ENCODE measurements around the gene ANO7.
A peak's percentile ranks its signal among the peaks of the same experiment; 100 is the strongest.

ANO7 gene

DNA sequence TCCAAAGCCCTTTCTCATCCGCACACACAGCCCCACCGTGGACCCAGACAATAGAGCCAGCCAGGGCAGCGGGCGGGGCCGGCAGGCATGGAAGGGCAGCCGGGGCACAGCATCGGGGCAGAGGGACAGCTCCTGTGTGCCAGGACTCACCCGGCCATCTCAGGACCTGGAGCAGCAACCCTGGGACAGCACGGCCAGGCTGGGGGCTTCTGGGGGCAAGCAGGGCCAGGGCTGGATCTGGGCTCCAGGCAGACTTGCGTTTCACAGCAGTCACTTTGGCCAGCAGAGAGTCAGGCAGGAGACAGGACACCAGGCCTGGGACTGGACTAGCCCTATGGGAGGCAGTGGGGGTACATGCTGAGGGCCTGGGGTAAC is 15.5 kb downstream of the ANO7 start:
- Histone ChIP-seq H3K4me1 (ENCODE audit: insufficient read depth, low read length) (no peaks in the 10 kb centered on the region), H3K4me2 (ENCODE audit: insufficient read depth, low read length) (no peak overlapping the region), H3K36me3 (ENCODE audit: insufficient read depth, low read length) (no peaks in the 10 kb centered on the region), H4K20me1 (ENCODE audit: insufficient read depth, low read length) (peaks cover 4% of the 10 kb centered on the region), H3K79me2 (ENCODE audit: insufficient read depth, low read length) (no peaks in the 10 kb centered on the region), H2AFZ (ENCODE audit: low read depth, low read length) (no peak overlapping the region), H3K9ac (ENCODE audit: low read depth, low read length) (no peak overlapping the region), H3K27me3 (ENCODE audit: insufficient read depth, low read length, poor library complexity) (no peaks in the 10 kb centered on the region), H3K9me3 (ENCODE audit: insufficient read depth, low read length, severe bottlenecking) (no peaks in the 10 kb centered on the region), H3K4me3 (ENCODE audit: low read depth in 1 of 2, low read length in 2 of 2) (no peak overlapping the region), H3K27ac (ENCODE audit: low read length) (no peak overlapping the region)
- TF ChIP-seq, protein P1, sequence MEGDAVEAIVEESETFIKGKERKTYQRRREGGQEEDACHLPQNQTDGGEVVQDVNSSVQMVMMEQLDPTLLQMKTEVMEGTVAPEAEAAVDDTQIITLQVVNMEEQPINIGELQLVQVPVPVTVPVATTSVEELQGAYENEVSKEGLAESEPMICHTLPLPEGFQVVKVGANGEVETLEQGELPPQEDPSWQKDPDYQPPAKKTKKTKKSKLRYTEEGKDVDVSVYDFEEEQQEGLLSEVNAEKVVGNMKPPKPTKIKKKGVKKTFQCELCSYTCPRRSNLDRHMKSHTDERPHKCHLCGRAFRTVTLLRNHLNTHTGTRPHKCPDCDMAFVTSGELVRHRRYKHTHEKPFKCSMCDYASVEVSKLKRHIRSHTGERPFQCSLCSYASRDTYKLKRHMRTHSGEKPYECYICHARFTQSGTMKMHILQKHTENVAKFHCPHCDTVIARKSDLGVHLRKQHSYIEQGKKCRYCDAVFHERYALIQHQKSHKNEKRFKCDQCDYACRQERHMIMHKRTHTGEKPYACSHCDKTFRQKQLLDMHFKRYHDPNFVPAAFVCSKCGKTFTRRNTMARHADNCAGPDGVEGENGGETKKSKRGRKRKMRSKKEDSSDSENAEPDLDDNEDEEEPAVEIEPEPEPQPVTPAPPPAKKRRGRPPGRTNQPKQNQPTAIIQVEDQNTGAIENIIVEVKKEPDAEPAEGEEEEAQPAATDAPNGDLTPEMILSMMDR (IDR thresholded peaks at IDR 0.05; ENCODE audit: borderline replicate concordance, extremely low read depth, low read length, poor library complexity, severe bottlenecking): no peak
- no peak for TF ChIP-seq EZH2 (IDR thresholded peaks at IDR 0.05; ENCODE audit: borderline replicate concordance, low read depth, low read length, severe bottlenecking)
- ATAC-seq (ENCODE audit: insufficient read depth, low read depth) (0 out of 3 replicates have a peak, but pooled peaks have one; percentile 19), DNase-seq (no peak)

GRCh38 chr2:241204490-241204889 is 16.0 kb downstream of the ANO7 start:
- DNase-seq (no peak), ATAC-seq (ENCODE audit: insufficient read depth, low read depth) (peak; percentile 24; the same call in 1 of the 3 replicates)
- Histone ChIP-seq H2AFZ (ENCODE audit: low read depth, low read length) (no peak overlapping the region), H3K36me3 (ENCODE audit: insufficient read depth, low read length) (no peaks in the 10 kb centered on the region), H3K27ac (ENCODE audit: low read length) (no peak overlapping the region), H3K4me1 (ENCODE audit: insufficient read depth, low read length) (no peaks in the 10 kb centered on the region), H4K20me1 (ENCODE audit: insufficient read depth, low read length) (peaks cover 4% of the 10 kb centered on the region), H3K79me2 (ENCODE audit: insufficient read depth, low read length) (no peaks in the 10 kb centered on the region), H3K27me3 (ENCODE audit: insufficient read depth, low read length, poor library complexity) (no peaks in the 10 kb centered on the region), H3K9me3 (ENCODE audit: insufficient read depth, low read length, severe bottlenecking) (no peaks in the 10 kb centered on the region), H3K4me3 (ENCODE audit: low read depth in 1 of 2, low read length in 2 of 2) (no peak overlapping the region), H3K4me2 (ENCODE audit: insufficient read depth, low read length) (no peak overlapping the region), H3K9ac (ENCODE audit: low read depth, low read length) (no peak overlapping the region)
- no peak for TF ChIP-seq EZH2 (IDR thresholded peaks at IDR 0.05; ENCODE audit: borderline replicate concordance, low read depth, low read length, severe bottlenecking)

DNA sequence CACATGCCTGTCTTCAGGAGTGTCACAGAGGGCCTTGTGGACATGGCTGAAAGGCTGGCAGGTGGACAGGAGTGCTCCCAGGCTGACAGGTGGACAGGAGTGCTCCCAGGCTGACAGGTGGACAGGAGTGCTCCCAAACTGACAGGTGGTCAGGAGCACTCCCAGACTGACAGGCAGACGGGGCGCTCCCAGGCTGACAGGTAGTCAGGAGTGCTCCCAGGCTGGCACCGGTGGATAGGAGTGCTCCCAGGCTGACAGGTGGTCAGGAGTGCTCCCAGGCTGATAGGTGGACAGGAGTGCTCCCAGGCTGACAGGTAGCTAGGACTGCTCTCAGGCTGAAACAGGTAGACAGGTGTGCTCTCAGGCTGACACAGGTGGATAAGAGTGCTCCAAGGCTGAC is 16.6 kb downstream of the ANO7 start:
- H2AFZ ChIP-seq (ENCODE audit: low read depth, low read length): no peak overlapping the region
- no peaks in the 10 kb centered on the region for H3K79me2 ChIP-seq (ENCODE audit: insufficient read depth, low read length)
- no peaks in the 10 kb centered on the region for H3K9me3 ChIP-seq (ENCODE audit: insufficient read depth, low read length, severe bottlenecking)
- peaks cover 5% of the 10 kb centered on the region for H4K20me1 ChIP-seq (ENCODE audit: insufficient read depth, low read length)
- no peaks in the 10 kb centered on the region for H3K36me3 ChIP-seq (ENCODE audit: insufficient read depth, low read length)
- H3K27ac ChIP-seq (ENCODE audit: low read length): no peak overlapping the region
- no peak for DNase-seq
- TF ChIP-seq, protein P1 (IDR thresholded peaks at IDR 0.05; ENCODE audit: borderline replicate concordance, extremely low read depth, low read length, poor library complexity, severe bottlenecking): no peak
- no peak for TF ChIP-seq EZH2 (IDR thresholded peaks at IDR 0.05; ENCODE audit: borderline replicate concordance, low read depth, low read length, severe bottlenecking)
- H3K4me2 ChIP-seq (ENCODE audit: insufficient read depth, low read length): no peak overlapping the region
- no peaks in the 10 kb centered on the region for H3K27me3 ChIP-seq (ENCODE audit: insufficient read depth, low read length, poor library complexity)
- H3K4me1 ChIP-seq (ENCODE audit: insufficient read depth, low read length): no peaks in the 10 kb centered on the region
- H3K4me3 ChIP-seq (ENCODE audit: low read depth in 1 of 2, low read length in 2 of 2): no peak overlapping the region
- no peak for ATAC-seq (ENCODE audit: insufficient read depth, low read depth)
- no peak overlapping the region for H3K9ac ChIP-seq (ENCODE audit: low read depth, low read length)

DNA sequence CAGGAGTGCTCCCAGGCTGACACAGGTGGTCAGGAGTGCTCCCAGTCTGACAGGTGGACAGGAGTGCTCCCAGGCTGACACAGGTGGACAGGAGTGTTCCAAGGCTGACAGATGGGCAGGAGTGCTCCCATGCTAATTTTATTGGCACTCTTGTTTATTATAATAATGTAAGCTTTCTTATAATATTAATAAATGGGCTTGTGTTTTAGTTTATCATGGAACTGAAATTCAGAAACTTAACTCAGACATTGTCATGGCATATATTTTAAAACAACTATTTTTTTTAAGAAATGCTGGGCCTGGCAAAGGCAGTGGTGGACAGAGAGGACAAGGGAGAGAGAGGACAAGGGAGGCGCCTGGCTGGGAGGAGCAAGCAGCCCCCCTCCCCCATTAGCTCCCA is 18.7 kb downstream of the ANO7 start:
- no peaks in the 10 kb centered on the region for H3K27me3 ChIP-seq (ENCODE audit: insufficient read depth, low read length, poor library complexity)
- H2AFZ ChIP-seq (ENCODE audit: low read depth, low read length): no peak overlapping the region
- TF ChIP-seq, protein P1 (IDR thresholded peaks at IDR 0.05; ENCODE audit: borderline replicate concordance, extremely low read depth, low read length, poor library complexity, severe bottlenecking): no peak
- no peak for TF ChIP-seq EZH2 (IDR thresholded peaks at IDR 0.05; ENCODE audit: borderline replicate concordance, low read depth, low read length, severe bottlenecking)
- peaks cover 9% of the 10 kb centered on the region for H4K20me1 ChIP-seq (ENCODE audit: insufficient read depth, low read length)
- no peaks in the 10 kb centered on the region for H3K36me3 ChIP-seq (ENCODE audit: insufficient read depth, low read length)
- DNase-seq: no peak
- ATAC-seq (ENCODE audit: insufficient read depth, low read depth): no peak
- no peak overlapping the region for H3K9ac ChIP-seq (ENCODE audit: low read depth, low read length)
- no peak overlapping the region for H3K4me2 ChIP-seq (ENCODE audit: insufficient read depth, low read length)
- H3K27ac ChIP-seq (ENCODE audit: low read length): no peak overlapping the region
- H3K4me3 ChIP-seq (ENCODE audit: low read depth in 1 of 2, low read length in 2 of 2): no peak overlapping the region
- no peaks in the 10 kb centered on the region for H3K79me2 ChIP-seq (ENCODE audit: insufficient read depth, low read length)
- H3K4me1 ChIP-seq (ENCODE audit: insufficient read depth, low read length): no peaks in the 10 kb centered on the region
- no peaks in the 10 kb centered on the region for H3K9me3 ChIP-seq (ENCODE audit: insufficient read depth, low read length, severe bottlenecking)

Data from DND-41 (cell line).